Measurements from ENCODE around the gene C5orf58.

The C5orf58 gene, protein sequence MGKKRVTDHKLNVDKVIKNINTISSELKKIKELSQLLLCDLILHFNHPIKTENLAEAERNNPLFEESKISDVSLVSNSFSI

DNA sequence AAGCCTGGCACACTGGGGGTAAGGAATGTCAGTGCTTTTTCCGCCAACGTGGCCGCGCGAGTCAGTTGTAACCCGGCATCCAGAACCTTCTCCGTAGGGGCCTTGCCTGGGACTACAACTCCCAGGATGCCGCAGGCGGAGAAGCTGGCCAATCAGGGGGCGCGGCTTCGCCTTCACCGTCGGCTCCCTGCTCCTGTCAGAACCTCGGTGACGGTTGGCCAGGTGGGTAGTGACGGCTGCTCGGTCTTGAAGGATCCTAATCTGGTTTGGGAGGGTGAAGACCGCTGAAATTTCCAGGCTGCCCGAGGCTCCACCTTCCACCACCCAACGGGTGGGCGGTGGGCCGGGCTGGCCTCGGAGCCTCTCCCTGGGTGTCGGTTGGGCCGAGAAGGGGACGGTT, at the start of gene C5orf58:
C5orf58 (plus strand) TSS at position 200 of the 400 bp plus-strand sequence. CDS start 1,992 bp downstream, outside the sequence.
- no peak for DNase-seq (ENCODE audit: low spot score)

DNA sequence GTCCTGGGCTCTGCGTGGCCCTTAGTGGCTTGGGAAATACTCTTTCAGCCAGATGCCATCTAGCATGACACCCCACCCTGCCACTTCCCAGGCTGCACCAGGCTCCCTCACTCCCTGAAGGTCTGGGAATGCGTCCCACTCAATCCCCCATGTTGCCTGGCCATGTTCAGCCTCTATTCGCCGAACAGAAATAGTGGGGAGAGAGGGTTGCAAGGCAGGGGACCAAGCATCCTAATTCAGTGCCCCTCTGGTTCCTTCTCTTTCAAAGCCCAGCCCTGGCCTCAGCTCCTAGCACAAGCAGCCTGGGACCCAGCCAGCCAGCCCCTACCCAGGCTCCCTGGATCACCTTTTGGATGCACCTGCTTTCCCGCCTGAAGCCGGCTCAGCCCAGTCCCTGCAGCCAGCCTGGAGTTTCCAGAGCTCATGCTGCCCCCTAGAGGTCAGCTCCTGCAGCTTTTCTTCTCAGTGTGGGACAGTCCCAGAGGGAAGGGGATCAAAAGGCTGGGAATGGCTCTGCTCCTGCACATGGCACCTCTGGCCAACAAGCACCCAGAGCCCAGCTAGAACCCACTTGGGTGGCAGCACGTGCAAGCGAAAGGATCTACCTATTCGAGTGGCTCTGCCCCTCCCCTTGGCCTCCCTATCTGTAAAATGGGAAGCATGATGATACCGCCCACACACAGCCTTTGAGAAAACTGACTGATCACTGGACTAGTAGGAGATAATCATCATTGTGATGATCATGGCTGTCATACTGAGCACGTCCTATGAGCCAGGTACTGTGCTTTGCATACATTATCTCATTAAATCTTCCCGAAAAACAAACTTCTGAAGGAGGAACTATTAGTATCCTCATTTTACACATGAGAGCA, 48.7 kb upstream of the C5orf58 start:
- DNase-seq (ENCODE audit: low spot score) = peak; percentile 51

DNA sequence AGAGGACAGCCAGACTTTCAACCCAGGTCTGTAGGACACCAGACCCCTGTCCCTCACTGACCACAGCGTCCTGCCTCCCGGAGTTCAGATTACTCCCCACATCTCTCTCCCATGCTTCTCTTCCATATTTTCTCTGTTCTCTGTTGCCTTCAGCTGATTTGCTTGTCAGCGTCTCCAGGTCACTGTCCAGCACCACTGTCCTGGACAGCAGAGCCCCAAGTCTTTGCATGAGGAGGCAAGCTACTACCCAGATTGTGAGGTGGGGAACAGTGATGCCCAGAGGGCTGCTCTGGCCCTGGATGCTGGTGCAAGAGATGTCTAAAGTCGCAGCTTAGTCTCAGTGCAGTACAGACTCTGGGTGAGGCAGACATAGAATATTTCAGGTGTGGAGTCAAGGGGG, 48.0 kb upstream of the C5orf58 start:
- no peak for DNase-seq (ENCODE audit: low spot score)

DNA sequence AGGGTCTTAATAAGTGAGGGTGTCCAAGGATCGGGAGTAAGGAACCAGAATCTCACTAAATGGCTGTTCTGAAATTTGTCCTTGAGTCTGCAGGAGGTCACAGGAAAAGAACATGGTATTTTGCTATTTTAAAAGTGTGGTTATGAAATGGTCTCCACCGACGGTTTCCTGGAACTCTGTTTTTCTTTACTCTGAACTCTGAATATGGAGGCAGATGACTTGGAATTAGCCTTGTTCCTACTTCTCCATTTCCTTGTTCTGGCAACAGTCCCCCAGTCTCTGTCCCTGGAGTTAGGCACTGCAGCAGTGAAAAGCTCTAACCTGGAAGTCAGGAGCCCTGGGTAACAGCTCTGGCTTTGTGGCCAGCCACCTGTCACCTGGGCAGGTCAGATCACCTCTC, 46.6 kb upstream of the C5orf58 start:
- no peak for DNase-seq (ENCODE audit: low spot score)

DNA sequence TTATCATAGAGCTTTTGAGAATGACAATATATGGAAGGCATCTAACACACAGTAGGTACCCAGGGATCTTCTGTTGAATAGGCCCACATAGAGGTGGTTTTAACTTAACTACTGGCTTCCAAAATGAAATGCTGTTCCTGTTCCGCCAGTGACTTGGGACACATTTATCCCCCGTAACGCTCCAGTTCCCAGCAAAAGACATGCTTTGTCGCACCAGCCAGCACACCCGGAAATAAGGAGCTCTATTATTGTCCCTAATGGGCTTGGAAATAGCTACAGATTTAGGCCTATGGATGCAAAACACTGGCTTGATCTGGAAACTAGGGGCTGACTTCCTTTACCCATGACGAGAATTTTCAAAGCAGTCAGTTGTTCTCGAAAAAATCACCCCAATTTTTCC, 45.9 kb upstream of the C5orf58 start:
- no peak for DNase-seq (ENCODE audit: low spot score)

DNA sequence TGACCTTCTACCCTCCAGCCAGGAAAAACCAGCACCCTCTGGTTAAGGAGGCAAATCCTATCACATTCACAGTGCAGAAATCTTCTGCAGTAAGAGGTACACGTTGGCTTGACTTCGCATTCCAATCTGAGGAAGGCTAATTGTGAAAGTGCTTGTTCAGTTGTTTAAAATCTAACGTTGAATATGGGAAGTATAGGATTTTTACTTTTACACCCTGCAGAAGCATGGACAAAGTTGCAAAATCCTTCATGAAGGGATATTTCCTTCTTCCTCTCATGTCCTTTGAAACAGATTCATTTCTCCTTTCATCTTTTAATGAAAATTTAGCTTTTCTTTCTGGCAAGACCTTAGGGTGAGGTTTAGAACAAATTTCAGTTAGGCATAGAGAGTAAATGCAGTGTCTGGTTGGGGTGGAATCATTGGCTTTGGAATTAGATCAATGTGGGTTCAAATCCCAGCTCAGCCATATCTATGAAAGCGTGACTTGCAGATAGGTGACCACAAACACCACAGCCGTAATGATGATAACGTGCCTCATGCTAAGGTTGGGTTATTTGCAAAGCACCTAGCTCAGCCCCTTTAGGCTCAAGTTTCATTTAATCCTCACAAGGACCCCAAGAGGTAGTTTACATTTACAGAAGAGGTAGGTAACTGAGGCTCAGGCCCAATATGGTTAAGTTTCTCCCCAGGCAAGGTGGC, 42.2 kb upstream of the C5orf58 start:
- DNase-seq (ENCODE audit: low spot score) = no peak

DNA sequence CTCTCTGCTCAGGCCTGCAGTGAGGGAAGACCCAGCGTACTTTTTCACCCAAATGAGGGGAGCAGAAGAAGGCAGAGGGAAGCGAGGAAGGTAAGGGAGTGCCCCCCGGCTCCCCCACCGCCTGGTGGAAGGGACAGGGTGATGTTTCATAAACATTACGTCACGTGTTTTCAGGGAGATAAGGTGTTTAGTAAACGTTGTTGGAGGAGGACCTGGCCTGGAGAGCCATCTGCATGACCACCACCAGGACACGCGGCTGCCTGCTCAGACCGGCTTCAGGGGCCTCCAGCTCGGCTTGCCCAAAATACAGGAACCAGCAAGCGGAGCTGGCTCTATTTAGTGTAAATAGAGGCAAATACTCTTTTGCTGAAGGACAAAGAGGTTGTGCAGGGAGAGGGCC, 40.0 kb upstream of the C5orf58 start:
- no peak for DNase-seq (ENCODE audit: low spot score)

DNA sequence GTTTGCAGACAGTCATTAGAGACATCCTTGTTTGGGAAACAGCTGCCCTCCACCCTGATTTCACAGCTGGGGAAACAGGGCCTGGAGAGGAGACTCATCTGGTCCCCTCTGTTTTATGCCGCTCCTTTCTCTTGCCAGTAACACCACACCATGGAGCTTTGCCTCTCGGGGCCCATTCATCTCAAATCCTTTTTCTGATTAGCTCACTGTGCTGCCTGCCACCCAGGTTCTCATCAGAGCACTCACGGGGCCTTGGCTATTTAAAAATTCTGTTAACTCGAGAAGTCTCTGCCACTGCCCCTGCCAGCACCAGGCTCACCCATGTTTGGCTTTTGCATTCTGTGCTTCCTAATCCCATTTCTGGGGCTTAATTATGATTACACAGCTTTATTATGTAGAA, 36.8 kb upstream of the C5orf58 start:
- no peak for DNase-seq (ENCODE audit: low spot score)

DNA sequence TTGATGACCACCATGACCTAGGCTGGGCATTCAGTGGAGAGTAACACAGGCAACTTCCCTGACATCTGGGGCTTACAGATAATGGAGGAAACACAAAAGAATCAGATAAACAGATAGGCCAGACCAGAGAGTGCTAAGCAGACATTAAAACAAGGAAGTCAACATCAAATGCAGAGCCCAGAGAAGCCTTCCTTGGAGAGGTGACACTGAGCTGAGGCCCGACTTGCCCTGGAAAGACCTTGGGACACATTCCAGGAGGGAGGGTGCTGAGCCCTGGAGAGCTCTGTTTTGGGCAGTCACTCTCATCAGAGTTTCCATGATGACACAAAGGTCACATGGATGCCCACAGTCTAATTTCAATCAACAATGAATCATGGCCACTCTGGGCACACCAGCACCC, 31.9 kb upstream of the C5orf58 start:
- DNase-seq (ENCODE audit: low spot score) = no peak

DNA sequence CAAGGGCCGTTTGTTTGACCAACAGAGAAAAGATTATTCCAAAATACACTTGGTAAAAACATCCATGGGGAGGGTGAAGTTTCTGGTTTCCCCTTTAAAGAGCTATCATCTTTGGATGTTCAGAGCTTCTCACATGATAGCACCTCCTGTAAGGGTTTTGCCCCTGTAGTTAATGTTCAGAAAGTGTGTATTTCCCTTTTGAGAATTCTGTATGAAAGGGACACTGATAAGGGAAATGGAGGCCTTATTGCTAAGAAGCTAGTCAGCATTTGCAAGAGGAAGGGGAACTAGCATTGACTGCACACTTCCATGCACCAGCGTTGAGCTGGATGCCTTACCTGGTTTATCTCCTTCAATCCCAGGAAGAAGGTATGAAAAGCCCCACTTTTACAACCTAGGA, 31.5 kb upstream of the C5orf58 start:
- DNase-seq (ENCODE audit: low spot score) = no peak

DNA sequence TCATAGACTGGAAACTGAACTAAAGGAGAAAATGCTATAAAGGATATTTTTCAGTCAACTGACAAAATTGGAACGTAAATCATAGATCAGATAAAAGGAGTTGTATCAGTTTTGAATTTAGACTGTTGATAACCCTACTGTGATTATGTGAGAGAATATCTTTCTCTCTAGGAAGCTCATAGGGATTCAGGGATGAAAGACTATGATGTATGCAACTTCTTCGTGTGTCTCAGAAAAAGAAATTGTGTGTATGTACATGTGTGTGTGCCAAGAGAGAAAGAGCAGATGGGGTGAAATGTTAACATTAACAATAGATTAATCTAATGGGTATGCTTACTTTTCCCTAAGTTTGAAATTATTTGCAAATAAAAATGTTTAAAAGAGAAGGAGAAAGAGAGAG, 30.7 kb upstream of the C5orf58 start:
- DNase-seq (ENCODE audit: low spot score) = no peak

DNA sequence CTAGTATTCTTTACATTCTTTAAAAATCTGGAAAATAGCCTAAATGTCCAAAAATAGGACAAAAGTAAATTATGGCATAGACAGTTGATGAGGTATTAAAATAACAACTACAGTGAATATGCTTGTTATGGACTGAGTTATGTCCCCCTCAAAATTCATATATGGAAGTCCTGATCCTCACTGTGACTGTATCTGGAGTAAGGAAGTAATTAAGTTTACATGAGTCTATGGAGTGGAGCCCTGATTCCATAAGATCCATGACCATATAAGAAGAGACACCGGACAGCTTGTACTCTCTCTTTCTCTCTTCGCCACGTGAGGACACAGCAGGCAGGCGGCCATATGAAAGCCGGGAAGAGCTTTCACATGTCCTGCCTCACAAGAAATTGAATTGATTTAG, 28.6 kb upstream of the C5orf58 start:
- no peak for DNase-seq (ENCODE audit: low spot score)

DNA sequence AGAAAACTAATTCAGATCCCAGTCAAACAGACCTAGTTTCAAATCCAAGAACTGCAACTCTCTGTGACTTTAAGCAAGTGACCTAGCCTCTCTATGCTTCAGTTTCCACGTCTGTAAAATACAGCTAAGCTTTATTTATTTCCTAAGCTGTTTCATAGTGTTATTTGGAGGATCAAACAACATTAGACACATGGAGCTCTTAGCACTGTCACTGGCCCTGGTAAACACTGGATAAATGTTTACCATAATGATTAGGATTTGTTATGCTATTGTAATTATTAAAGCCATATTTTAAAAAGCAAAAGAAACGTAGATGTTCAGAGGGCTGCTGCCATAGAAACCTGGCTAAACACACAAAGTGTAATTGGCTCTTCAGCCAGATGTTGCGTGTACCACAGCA, 26.6 kb upstream of the C5orf58 start:
- no peak for DNase-seq (ENCODE audit: low spot score)

DNA sequence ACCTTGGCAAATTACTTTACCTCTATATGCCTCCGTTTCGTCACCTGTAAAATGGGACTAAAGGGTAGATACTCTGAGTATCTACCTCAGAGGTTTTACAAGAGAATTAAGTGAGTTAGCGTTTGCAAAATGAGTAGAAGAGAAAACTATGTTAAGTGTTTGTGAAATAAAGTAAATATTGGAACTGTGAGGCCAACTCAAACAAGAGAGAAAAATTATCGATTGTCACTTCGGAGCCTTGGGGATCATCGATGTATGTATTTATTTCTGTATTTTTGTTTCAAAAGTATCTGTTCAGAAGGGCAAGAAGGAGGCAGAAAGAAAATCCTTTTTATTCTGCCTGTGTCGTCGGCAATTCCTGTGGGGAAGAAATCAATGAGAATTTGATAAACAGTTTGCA, 25.8 kb upstream of the C5orf58 start:
- DNase-seq (ENCODE audit: low spot score) = no peak

DNA sequence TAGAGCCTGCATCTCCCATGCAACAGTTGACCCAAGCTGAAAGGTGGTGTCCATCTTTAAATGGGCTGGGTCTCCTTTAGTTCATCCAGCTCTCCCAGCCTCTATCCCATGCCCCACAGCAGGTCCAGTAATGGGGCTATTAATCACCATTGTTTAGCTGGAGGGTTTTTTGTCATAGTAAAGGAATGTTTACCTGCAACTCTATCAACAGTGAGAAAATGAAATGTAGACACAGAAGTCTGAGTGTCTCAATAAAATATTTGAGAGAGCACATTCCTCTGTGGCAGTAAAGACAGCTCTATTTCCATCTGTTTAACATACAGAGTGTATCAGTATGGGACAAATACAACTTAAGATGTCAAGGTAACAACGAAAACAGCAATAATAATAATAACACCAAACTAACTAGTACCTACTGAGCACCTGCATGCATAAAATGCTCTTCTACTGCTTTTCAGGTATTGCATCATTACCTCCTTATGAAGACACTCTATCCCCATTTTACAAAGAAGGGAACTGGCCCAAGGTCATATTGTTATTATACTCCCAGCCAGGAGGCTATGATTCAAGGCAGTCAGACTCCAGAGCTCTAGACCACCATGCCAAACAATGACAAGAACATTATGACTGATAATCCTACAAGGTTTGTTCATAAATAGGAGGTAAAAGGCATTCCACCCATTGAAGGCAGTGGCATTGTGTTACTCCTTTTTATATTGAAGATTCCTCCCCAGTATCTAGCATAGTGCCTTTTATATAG, 21.0 kb upstream of the C5orf58 start:
- DNase-seq (ENCODE audit: low spot score) = no peak

DNA sequence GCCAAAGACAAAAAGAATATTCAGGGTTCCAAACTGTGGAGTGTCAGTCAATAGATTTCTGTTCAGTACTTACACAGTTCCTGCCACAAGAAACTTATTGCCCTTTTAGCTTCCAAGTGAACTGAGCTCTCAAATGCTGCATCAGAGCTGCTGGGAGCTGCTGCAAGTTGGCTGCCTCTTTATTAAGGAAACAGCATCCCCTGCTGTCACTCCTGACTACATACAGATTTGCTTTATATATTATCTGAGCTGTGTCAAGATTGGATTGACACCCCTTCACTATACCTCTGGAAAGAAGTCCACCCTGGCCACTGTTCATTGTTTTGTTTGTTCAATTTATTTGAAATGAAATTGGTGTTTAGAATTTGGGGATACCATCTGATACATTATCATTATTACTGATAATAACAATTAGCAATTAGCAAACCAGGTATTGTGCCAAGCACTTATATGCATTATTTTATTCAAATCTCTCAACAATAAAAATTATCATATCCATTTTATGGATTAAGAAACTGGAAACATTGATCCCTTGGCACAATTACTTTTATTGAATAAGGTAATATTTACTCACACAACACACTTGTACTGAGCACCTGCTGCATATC, 16.4 kb upstream of the C5orf58 start:
- DNase-seq (ENCODE audit: low spot score) = peak; percentile 26

DNA sequence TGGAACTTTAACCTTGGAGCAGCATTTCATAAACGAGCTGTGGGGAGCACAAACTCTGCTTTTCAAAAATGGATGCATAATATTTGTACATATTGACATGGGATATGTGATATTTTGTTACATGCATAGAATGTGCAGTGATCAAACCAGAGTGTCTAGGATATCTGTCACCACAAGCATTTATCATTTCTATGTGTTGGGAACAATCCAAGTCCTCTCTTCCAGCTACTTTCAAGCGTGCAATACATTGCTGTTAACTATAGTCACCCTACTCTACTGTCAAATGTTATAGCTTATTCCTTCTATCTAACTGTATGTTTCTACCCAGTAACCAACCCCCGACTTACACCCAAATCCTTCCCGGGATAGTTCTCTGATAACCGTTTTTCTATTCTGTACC, 15.0 kb upstream of the C5orf58 start:
- no peak for DNase-seq (ENCODE audit: low spot score)

DNA sequence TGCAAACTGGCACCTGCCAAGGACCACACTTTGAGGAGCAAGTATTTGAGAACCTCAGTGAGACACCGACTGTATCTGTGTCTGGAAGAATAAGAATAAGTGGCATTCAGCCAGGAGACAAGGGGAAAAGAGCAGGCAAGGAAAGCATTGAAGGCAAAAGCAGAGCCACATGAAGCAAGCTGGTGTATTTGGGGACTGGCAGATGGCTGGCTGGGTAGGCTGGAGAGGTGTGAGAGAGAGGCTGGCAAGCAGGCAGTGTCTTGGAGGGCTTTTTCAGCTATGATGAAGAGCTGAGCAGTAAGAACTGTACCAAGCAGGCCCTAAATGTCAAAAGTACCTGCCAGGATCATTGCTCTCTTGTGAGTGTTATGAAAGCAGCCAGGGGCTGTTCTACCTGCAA, 14.1 kb upstream of the C5orf58 start:
- no peak for DNase-seq (ENCODE audit: low spot score)

DNA sequence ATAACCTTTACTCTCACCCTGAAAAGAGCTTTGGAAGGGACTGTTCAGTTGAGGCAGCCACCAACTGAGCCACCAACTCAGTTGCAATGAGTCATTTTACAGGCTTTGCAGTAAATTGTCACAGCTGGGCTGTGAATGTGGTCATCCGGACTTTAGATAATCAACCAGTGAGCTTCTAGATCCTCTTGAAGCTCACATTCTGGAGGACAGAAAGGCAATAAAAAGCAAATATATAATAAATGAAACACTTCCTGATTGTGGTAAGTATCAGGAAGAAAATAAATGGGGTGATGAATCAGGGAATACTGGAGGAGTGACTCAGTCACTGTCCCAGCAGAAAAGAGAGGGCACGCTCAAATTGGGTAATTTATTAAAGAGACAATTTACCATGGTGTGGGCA, 13.2 kb upstream of the C5orf58 start:
- DNase-seq (ENCODE audit: low spot score) = no peak

DNA sequence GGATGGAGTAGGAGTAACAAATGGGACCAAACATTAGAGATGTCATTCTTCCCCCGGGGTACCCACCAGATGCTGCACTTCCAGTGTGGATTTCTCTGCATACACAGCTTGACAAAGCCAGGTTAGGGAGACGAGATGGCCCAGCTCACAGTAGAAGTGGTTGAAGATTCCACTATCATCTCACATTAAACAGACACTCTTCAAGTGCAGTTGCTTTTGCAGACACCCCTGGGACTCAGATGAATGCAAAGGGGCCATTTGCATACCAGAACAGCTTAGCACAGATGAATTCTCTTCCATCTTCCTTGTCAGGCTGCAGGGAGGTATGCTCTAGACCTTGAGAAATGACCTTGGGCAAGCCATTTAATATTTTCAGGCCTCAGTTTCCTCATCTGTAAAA, 12.6 kb upstream of the C5orf58 start:
- peak; percentile 37 for DNase-seq (ENCODE audit: low spot score)

DNA sequence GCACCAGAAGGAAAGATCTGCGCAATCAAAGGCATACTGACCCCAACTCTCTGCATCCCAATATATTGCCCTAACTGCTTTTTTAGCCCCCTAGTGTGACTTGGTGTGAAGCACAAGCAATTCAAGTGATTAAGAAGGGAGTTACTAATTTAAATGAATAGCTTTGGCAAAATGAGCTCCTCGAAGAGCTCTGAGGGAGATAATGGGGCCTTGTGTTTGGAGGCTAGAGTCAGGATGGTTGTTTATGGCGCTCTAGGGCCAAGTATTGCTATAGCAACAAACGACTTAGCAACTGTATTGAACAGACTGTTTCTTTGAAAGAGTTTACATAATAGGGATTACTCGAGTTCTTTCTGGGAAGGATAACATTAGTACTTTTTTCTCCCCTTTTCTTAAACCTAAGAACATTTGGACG, 11.5 kb upstream of the C5orf58 start:
- no peak for DNase-seq (ENCODE audit: low spot score)

DNA sequence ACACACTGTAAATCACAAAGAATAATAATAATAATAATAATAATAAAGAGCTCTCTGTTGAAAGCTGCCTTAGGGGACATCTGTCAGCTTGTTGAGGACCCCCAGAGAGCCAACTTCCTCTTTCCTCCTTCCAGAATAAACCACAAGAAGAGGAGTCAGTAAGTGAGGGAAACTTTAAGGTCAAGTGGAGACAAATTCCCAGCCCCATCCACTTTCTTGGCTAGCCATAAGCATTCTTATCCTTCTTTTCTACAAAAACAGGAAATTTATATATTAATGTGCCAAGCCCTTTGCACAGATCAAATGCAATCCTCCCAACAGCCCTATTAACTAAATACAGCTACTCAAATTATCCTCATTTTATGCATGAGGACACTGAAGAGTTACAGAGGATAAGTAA, 9.4 kb upstream of the C5orf58 start:
- no peak for DNase-seq (ENCODE audit: low spot score)

All from germinal center (tissue), 1 donor.